NCI-H2227 treated with DMSO at 0.1 percent for 48 hours (cell line): Measurements from ENCODE around the gene CD99L2.
"Not testable (repeated sequence)": the region's sequence is repeated elsewhere in the genome, so short reads cannot be mapped to it uniquely, and the experiment has no call there.

Experiments used
- DNase-seq: peaks from one replicate; lab custom pipeline; 2025; lab: John Stamatoyannopoulos, UW

Gene CD99L2

DNA sequence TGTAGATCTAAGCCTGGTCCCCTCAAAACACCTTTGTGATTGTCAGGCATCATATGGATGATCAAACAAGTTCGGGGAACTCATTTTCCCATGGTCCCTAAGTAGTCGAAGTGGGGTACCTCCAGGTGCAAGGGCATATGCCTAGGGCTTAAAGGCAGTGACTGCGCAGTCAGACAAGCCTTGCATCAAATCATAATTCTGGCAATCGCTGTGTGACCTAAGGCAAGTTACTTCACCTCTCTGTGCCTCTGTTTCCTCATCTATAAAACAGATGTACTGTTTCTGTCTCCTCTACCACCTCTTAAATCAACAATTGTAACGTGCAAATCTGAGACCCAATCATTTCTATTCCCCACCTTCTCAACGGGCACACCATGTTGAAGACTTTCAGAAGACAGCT, 1.8 kb downstream of the CD99L2 start:
- DNase-seq: no peak

- no peak for DNase-seq
Observed at GRCh38 chrX:150893936-150894335, 4.5 kb downstream of the CD99L2 start.

GRCh38 chrX:150889131-150889530, 9.3 kb downstream of the CD99L2 start:
- no peak for DNase-seq

DNA sequence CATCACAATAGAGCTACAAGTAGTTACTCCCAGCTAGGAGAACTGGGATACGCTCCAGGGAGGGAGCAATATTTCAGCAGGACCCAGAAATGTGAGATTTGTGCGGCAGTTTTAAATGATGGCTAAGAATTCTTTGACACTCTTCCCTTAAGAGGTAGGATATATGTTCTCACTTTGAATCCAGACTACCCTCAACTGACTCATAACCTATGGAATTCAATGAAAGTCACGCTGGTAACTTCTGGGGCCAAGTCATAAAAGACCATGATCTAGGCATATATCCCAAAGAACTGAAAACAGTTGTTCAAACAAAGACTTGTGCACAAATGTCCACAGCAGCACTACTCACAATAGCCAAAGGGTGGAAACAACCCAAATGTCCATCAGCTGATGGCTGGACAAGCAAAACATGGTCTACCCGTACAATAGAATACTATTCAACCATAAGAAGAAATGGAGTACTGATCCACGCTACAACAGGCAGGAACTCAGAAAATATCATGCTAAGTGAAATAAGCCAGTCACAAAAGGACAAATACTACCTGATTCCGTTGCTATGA, 10.5 kb downstream of the CD99L2 start:
- DNase-seq: no peak

GRCh38 chrX:150887268-150887667, 11.2 kb downstream of the CD99L2 start:
- not testable (repeated sequence) for DNase-seq

DNA sequence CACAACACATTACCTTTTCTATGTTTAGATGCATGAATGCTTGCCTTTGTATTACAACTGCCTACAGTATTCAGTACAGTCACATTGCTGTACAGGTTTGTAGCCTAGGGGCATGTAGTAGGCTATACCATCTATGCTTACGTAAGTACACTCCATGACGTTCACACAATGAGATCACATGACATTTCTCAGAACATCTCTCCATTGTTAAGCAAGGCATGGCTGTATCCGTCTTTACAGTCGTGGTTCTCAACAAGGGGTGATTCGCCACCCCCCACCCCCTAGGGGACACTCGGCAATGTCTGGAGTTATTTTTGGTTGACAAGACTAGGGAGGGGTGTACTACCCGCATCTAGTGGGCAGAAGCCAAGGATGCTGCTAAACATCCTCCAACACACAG, 12.1 kb downstream of the CD99L2 start:
- DNase-seq: no peak

GRCh38 chrX:150880808-150881165, 17.7 kb downstream of the CD99L2 start:
- no peak for DNase-seq

- DNase-seq: no peak
Observed at GRCh38 chrX:150879855-150880807, 18.3 kb downstream of the CD99L2 start.

- not testable (repeated sequence) for DNase-seq
Observed at GRCh38 chrX:150875621-150876020, 22.8 kb downstream of the CD99L2 start.

DNA sequence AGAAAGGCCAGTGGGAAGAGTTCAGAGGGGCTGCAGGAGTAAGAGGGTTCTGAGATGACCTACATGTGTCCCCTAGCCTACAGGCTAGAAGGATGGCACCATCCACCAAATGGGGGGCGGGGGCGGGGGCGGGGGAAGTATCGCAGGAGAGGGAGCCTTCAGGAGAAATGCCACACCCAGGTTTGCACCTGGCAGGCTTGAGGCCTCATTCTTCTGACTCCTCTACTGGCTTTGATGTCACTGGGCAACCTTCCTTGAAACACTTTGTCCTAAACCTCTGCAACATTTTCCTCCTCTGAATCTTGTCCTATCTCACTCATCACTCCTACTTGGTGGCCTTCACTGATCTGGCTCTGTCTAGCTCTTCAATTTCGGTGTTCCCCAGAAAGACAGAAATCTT, 24.0 kb downstream of the CD99L2 start:
- DNase-seq: no peak

GRCh38 chrX:150873616-150874015, 24.9 kb downstream of the CD99L2 start:
- no peak for DNase-seq

DNA sequence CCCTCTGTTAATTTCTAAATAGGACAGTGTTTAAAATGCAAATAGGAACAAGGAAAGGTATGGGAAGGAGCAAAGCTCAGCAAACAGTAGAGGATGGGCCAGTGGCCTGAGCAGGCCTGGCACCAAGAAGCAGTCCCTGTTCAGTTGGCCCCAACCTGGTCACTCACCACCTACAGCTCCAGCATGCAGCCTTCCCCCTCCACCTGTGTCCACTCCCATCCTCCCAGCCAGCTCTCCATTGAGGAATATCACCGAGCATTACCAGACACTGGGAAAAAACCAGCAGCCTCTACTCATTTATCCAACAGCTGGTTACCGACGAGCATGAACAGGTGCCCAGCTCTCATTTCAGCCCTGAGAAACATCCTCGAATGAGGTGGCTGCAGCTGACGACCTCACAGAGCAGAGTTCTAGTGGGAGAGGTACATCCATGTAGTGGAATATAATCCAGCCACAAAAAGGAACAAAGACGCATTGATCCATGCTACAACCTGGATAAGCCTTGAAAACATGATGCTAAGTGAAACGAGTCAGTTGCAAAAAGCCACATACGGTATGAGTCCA, 25.6 kb downstream of the CD99L2 start:
- no peak for DNase-seq

GRCh38 chrX:150871341-150871811, 27.1 kb downstream of the CD99L2 start:
- DNase-seq: no peak

DNA sequence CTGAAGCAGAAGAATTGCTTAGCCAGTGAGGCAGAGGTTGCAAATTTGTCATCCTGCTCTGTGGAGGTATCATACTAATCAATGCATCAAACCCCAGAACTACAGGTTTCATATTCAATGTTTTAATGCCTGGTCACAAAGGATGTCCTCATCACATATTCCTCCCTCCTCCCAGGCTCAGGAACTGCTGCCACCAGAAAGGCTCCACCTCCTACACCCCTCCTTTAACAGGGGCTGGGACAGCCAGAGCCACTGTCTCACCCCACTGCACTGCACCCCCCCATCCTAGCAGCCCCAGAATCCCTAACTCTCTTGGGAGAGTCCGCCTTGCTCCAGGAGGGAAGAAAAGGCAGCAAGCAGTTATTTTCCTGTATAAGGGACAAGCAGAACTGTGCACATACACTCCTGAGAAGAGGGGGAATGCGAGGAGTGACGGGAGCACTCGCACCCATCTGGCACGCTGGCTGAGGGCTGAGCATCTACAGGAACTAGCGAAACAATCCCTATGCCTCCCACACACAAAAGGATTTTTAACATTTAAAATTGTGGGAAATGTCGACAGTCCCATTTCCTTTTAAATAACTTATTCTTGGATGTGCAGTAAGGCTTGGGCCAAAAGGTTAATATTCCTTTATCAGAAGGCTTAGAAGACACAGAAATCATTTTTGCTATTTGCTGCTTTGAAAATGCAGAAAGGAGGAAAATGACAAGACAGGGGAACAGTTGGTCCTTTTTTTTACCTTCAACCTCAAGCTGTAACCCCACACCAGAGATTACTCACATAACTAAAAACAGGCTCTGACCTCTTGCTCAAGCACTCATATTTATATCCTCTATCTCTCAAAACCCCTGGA, 27.8 kb downstream of the CD99L2 start:
- no peak for DNase-seq

GRCh38 chrX:150870029-150870428, 28.4 kb downstream of the CD99L2 start:
- no peak for DNase-seq

- no peak for DNase-seq
Observed at GRCh38 chrX:150869450-150869849, 29.0 kb downstream of the CD99L2 start.

DNA sequence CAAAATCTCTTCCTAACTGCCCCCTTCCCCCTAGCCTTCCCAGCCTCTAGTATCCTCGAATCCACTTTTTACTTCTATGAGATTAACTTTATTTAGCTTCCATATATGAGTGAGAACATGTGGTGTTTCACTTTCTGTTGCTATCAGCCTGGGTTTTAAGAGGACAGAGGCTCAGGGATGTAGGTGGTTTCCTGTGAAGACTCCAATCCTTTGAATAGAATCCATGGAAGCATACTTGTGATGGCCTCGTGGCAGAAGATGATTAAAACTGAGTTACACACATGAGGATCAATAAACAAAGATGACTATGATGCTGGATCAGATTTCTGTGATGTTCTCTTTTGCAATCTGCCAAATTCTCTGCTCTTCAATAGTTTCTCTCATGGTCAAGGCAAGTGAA, 29.8 kb downstream of the CD99L2 start:
- DNase-seq: no peak

GRCh38 chrX:150864127-150864526, 34.3 kb downstream of the CD99L2 start:
- no peak for DNase-seq

DNA sequence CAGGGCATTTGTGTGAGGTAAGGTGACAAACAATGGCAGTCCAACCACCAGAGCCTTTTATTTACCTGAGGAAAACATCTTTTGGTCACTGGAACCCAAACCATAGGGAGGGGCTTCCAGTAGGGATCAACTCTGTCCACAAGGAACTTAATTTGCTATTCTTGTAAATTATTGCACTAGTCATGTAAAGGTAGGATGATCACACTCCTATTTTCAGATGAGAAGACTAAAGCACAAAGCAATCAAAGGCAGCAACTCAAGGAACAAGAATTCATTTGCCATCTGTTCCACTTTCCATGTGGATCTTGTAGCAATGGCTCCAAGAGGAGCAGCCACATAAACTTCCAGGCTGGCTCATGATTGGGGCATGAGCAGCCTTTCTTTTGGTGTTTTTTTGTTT, 35.3 kb downstream of the CD99L2 start:
- DNase-seq: no peak

- DNase-seq: no peak
Observed at GRCh38 chrX:150857453-150857852, 41.0 kb downstream of the CD99L2 start.

DNA sequence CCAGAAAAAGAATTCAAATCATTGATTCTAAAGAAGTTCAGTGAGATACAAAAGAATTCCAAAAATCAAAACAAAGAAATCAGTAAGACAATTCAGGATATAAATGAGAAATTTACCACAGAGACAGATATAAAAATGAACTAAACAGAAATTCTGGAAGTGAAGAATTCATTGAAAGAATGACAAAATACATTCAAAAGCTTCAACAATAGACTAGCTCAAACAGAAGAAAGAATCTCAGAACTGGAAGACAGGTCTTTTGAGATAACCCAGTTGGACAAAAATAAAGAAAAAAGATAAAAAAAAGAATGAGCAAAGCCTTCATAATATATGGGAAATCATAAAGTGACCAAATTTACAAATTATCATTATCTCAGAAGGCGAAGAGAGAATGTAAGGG, 41.7 kb downstream of the CD99L2 start:
- DNase-seq: no peak

- no peak for DNase-seq
Observed at GRCh38 chrX:150856101-150856500, 42.4 kb downstream of the CD99L2 start.
